WTC11 (cell line): ENCODE data around the gene NEK6. TPM values are rescaled to one million over a fixed set of nuclear protein-coding genes. Genes with fewer than 3 reads are reported as not detected.

Experiments used
- ATAC-seq: fragments of 200-7000 bp; cut with Tn5 transposase; 2 replicates; pipeline ENCODE4 v1.10.0; 2021; ENCODE audit warnings: mild to moderate bottlenecking, moderate library complexity
- CTCF ChIA-PET: fragments of 300-600 bp; sonication (Branson Sonifier 250); formaldehyde crosslinking; loops from one replicate; lab custom pipeline; 2021; ENCODE audit warnings: antibody characterized with exemption; lab: Charles Lee
- POLR2A ChIA-PET: fragments of 350-600 bp; sonication (Branson Sonifier 250); formaldehyde crosslinking; loops from one replicate; lab custom pipeline; 2021; ENCODE audit warnings: antibody characterized with exemption; lab: Charles Lee
- DNase-seq: peaks from one replicate; pipeline ENCODE4 v3.0.0; 2021; ENCODE audit warnings: low spot score
- H3K27ac Mint-ChIP-seq: 2 replicates; pipeline ENCODE4 v1.8.0; 2021; ENCODE audit warnings: mixed read lengths
- H3K27me3 Mint-ChIP-seq: 2 replicates; pipeline ENCODE4 v1.8.0; 2021; ENCODE audit warnings: low read depth, mild to moderate bottlenecking, moderate library complexity, mixed read lengths
- H3K36me3 Mint-ChIP-seq: 2 replicates; pipeline ENCODE4 v1.8.0; 2021; ENCODE audit warnings: mixed read lengths
- H3K4me1 Mint-ChIP-seq: 2 replicates; pipeline ENCODE4 v1.8.0; 2022; ENCODE audit warnings: mixed read lengths
- H3K4me3 Mint-ChIP-seq: 2 replicates; pipeline ENCODE4 v1.8.0; 2021; ENCODE audit warnings: mild to moderate bottlenecking, moderate library complexity, mixed read lengths
- H3K9me3 Mint-ChIP-seq: 2 replicates; pipeline ENCODE4 v1.8.0; 2021; ENCODE audit warnings: mixed read lengths
- AR ChIP-seq: fragments of 250-450 bp; sonication (Bioruptor Pico); IDR thresholded peaks from 2 replicates; pipeline ENCODE4 v1.9.0; 2021; ENCODE audit warnings: mild to moderate bottlenecking
- ATF2 ChIP-seq: sonication (generic); formaldehyde crosslinking; IDR thresholded peaks from 2 replicates; pipeline ENCODE4 v1.8.1; 2022; ENCODE audit warnings: low read depth, missing genetic modification reagents, borderline replicate concordance
- E2F5 ChIP-seq: sonication (generic); formaldehyde crosslinking; IDR thresholded peaks from 2 replicates; pipeline ENCODE4 v1.8.1; 2022; ENCODE audit warnings: mild to moderate bottlenecking, moderate library complexity, missing genetic modification reagents
- ESRRA ChIP-seq: sonication (generic); formaldehyde crosslinking; IDR thresholded peaks from 2 replicates; pipeline ENCODE4 v1.8.1; 2022; ENCODE audit warnings: mild to moderate bottlenecking, missing genetic modification reagents, borderline replicate concordance
- FOXJ3 ChIP-seq: sonication (generic); formaldehyde crosslinking; IDR thresholded peaks from 2 replicates; pipeline ENCODE4 v1.9.0; 2021; ENCODE audit warnings: missing genetic modification reagents, mild to moderate bottlenecking, borderline replicate concordance
- FOXP1 ChIP-seq: sonication (generic); formaldehyde crosslinking; IDR thresholded peaks from 2 replicates; pipeline ENCODE4 v1.8.0; 2022; ENCODE audit warnings: missing genetic modification reagents, mild to moderate bottlenecking, moderate library complexity, borderline replicate concordance
- GRHL2 ChIP-seq: fragments of 250-450 bp; sonication (Bioruptor Pico); IDR thresholded peaks from 2 replicates; pipeline ENCODE4 v1.8.0; 2022; ENCODE audit warnings: mild to moderate bottlenecking, moderate library complexity; ENCODE audit not compliant: insufficient replicate concordance, severe bottlenecking
- JAZF1 ChIP-seq: fragments of 250-450 bp; sonication (Bioruptor Pico); IDR thresholded peaks from 2 replicates; pipeline ENCODE4 v1.9.0; 2021; ENCODE audit warnings: moderate library complexity, mild to moderate bottlenecking, inconsistent platforms
- JUN ChIP-seq: sonication (generic); formaldehyde crosslinking; IDR thresholded peaks from 2 replicates; pipeline ENCODE4 v1.8.0; 2023; ENCODE audit warnings: mild to moderate bottlenecking, missing genetic modification reagents
- NR1H2 ChIP-seq: sonication (generic); formaldehyde crosslinking; IDR thresholded peaks from 2 replicates; pipeline ENCODE4 v1.9.0; 2021; ENCODE audit warnings: mild to moderate bottlenecking, moderate library complexity, missing genetic modification reagents
- RELA ChIP-seq: sonication (generic); formaldehyde crosslinking; IDR thresholded peaks from 2 replicates; pipeline ENCODE4 v1.8.1; 2022; ENCODE audit warnings: missing genetic modification reagents, mild to moderate bottlenecking, borderline replicate concordance
- SMAD3 ChIP-seq: sonication (generic); formaldehyde crosslinking; IDR thresholded peaks from 2 replicates; pipeline ENCODE4 v1.8.0; 2022; ENCODE audit warnings: missing genetic modification reagents, mild to moderate bottlenecking, borderline replicate concordance
- SOX15 ChIP-seq: fragments of 250-450 bp; sonication (Bioruptor Pico); IDR thresholded peaks from 2 replicates; pipeline ENCODE4 v1.9.0; 2021; ENCODE audit warnings: mild to moderate bottlenecking
- TP53 ChIP-seq: sonication (generic); formaldehyde crosslinking; IDR thresholded peaks from 2 replicates; pipeline ENCODE4 v1.8.1; 2023; ENCODE audit warnings: mild to moderate bottlenecking, missing genetic modification reagents
- ZNF317 ChIP-seq: sonication (generic); formaldehyde crosslinking; IDR thresholded peaks from 2 replicates; pipeline ENCODE4 v1.8.1; 2023; ENCODE audit warnings: low read depth, mild to moderate bottlenecking, moderate library complexity, missing genetic modification reagents, borderline replicate concordance
- total RNA-seq: library from RNA; stranded (reverse); gene quantifications from 3 replicates; pipeline ENCODE4 v1.2.3, GENCODE V29; 2021
- TF ChIP-seq, protein P1 (sequence below): fragments of 250-450 bp; sonication (Bioruptor Pico); IDR thresholded peaks from 2 replicates; pipeline ENCODE4 v1.8.0; 2021; ENCODE audit warnings: mild to moderate bottlenecking
- TF ChIP-seq, protein P2 (sequence below): sonication (generic); formaldehyde crosslinking; IDR thresholded peaks from 2 replicates; pipeline ENCODE4 v1.8.1; 2023; ENCODE audit warnings: mild to moderate bottlenecking, missing genetic modification reagents
- TF ChIP-seq, protein P3 (sequence below): sonication (generic); formaldehyde crosslinking; IDR thresholded peaks from 2 replicates; pipeline ENCODE4 v1.8.1; 2022; ENCODE audit warnings: mild to moderate bottlenecking, missing genetic modification reagents, moderate library complexity, borderline replicate concordance

NEK6 gene
- total RNA-seq, 1 experiment from 2014 or later: 23.0 TPM

DNA sequence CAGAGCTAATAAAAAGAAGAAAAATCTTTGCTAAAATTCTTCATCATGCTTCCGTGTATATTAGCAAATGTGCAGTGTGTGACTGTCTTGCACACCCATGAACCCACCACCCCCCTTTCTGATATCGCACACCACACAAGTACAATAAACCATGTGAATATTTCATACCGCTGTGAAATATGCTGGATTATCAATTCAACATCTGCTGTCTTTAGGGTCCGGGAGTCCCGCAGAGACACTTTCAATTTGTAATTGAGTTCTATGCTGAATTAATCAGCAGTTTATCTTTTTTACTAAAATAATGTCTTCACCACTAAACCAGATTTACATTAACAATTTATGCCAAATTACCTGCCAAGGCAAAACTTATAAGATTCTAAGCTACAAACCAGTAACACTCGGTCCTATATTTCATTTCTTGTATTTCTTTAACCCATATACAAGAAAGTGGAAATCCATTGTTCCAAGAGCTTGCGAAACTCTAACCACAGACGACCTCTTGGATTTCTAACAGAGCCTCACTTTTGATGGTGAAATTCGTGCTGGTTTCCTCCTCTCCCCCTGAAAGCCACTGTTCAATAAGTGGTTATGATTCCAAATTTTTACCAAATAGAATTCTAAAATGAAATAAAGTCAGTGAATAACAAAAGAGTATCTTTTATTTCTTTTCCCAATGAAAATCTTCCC, 113.3 kb downstream of the NEK6 start (continued):
- TF ChIP-seq, protein P1, sequence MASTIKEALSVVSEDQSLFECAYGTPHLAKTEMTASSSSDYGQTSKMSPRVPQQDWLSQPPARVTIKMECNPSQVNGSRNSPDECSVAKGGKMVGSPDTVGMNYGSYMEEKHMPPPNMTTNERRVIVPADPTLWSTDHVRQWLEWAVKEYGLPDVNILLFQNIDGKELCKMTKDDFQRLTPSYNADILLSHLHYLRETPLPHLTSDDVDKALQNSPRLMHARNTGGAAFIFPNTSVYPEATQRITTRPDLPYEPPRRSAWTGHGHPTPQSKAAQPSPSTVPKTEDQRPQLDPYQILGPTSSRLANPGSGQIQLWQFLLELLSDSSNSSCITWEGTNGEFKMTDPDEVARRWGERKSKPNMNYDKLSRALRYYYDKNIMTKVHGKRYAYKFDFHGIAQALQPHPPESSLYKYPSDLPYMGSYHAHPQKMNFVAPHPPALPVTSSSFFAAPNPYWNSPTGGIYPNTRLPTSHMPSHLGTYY (CRISPR knock-in tag): no peak
- TF ChIP-seq ESRRA (CRISPR knock-in tag) (no peak), AR (CRISPR knock-in tag) (no peak)
- TF ChIP-seq, protein P2, sequence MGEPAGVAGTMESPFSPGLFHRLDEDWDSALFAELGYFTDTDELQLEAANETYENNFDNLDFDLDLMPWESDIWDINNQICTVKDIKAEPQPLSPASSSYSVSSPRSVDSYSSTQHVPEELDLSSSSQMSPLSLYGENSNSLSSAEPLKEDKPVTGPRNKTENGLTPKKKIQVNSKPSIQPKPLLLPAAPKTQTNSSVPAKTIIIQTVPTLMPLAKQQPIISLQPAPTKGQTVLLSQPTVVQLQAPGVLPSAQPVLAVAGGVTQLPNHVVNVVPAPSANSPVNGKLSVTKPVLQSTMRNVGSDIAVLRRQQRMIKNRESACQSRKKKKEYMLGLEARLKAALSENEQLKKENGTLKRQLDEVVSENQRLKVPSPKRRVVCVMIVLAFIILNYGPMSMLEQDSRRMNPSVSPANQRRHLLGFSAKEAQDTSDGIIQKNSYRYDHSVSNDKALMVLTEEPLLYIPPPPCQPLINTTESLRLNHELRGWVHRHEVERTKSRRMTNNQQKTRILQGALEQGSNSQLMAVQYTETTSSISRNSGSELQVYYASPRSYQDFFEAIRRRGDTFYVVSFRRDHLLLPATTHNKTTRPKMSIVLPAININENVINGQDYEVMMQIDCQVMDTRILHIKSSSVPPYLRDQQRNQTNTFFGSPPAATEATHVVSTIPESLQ (CRISPR knock-in tag): no peak

DNA sequence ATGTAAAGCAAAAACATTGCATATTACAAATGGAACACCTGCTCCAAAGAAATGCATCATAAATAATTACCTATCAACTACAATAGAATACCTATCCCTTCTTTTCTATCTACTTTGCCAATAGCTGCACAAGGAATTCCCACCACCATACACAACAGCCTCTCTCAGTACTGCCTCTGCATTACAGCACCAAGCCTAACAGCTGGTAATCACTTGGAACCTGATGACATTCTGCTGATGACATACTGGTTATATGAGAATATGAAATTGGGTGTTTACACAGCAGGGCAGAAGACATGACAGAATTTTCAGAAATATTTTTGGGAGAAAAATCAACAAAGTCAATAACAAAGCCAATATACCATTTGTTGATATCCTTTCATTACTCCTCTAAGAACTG, 114.3 kb downstream of the NEK6 start:
- ATAC-seq: no peak
- H3K27ac Mint-ChIP-seq: peak overlapping the region; percentile 42; the same call in 1 of the 2 replicates
- TF ChIP-seq SMAD3 (CRISPR knock-in tag) (no peak), GRHL2 (no peak), JUN (no peak), TP53 (CRISPR knock-in tag) (no peak), ATF2 (no peak), ZNF317 (CRISPR knock-in tag) (no peak), E2F5 (CRISPR knock-in tag) (no peak)
- TF ChIP-seq, protein P3, sequence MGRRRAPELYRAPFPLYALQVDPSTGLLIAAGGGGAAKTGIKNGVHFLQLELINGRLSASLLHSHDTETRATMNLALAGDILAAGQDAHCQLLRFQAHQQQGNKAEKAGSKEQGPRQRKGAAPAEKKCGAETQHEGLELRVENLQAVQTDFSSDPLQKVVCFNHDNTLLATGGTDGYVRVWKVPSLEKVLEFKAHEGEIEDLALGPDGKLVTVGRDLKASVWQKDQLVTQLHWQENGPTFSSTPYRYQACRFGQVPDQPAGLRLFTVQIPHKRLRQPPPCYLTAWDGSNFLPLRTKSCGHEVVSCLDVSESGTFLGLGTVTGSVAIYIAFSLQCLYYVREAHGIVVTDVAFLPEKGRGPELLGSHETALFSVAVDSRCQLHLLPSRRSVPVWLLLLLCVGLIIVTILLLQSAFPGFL: no peak
- TF ChIP-seq, all 79 proteins: peak for 0
- Mint-ChIP-seq H3K36me3 (peaks cover 14% of the 10 kb centered on the region), H3K4me1 (peaks cover 34% of the 10 kb centered on the region), H3K27me3 (no peaks in the 10 kb centered on the region), H3K4me3 (no peak overlapping the region), H3K9me3 (peaks cover 6% of the 10 kb centered on the region)
- ChIA-PET CTCF (interaction anchor here (1.2 to 1.6 kb wide), 3 partner anchors 15 to 331 kb away, joined by 3 to 4 read pairs (median 3); no protein-coding TSS in a partner anchor), POLR2A (interaction anchor here (0.6 kb wide), 1 partner anchor 752 kb away, joined by 3 read pairs; no protein-coding TSS in a partner anchor)
- no peak for DNase-seq

DNA sequence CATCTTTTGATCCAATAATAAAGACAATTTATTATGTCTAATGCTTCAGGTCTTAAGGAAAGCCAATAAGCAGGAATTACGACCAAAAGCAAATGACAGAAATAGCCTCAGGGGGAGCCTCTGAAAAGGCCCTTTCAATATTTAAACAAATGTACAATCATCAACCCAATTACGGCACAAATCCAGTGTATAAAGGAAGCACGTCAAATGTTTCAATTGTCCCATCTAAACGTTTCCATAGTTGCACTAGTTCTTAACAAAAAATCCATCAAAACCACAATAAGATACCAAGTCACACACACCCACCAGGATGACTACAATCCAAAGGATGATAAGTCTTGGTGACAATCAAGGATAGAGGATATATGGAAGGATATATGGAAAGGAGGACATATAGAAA, 115.6 kb downstream of the NEK6 start:
- DNase-seq (no peak), ATAC-seq (no peak)
- TF ChIP-seq RELA (CRISPR knock-in tag): no peak
- TF ChIP-seq JAZF1: no peak
- no peak for TF ChIP-seq FOXP1
- TF ChIP-seq NR1H2 (CRISPR knock-in tag): no peak
- no peak for TF ChIP-seq SOX15 (CRISPR knock-in tag)
- no peak for TF ChIP-seq FOXJ3
- H3K4me3 Mint-ChIP-seq: no peak overlapping the region
- no peak overlapping the region for H3K27ac Mint-ChIP-seq
- H3K9me3 Mint-ChIP-seq: peaks cover 6% of the 10 kb centered on the region
- no peaks in the 10 kb centered on the region for H3K27me3 Mint-ChIP-seq
- POLR2A ChIA-PET: no interaction called here
- peaks cover 33% of the 10 kb centered on the region for H3K4me1 Mint-ChIP-seq
- H3K36me3 Mint-ChIP-seq: peaks cover 14% of the 10 kb centered on the region
- CTCF ChIA-PET: no interaction called here
